K562 (cell line): ENCODE data around the gene PGF. TPM values are rescaled to one million over a fixed set of nuclear protein-coding genes. Genes with fewer than 3 reads are reported as not detected.

Source experiments
- ETS2 ChIP-seq: IDR thresholded peaks from 2 replicates; pipeline ENCODE4 v1.6.1; 2016; ENCODE audit warnings: borderline replicate concordance, missing genetic modification characterization, mild to moderate bottlenecking, moderate library complexity, missing compliant biosample characterization; ENCODE audit not compliant: poor library complexity, severe bottlenecking
- ETV5 ChIP-seq: sonication (generic); formaldehyde crosslinking; IDR thresholded peaks from 2 replicates; pipeline ENCODE4 v1.4.0; 2020; ENCODE audit warnings: low read depth, mild to moderate bottlenecking, missing genetic modification reagents
- ILF3 ChIP-seq: fragments of 450-650 bp; IDR thresholded peaks from 2 replicates; pipeline ENCODE4 v1.6.1; 2018; ENCODE audit warnings: antibody characterized with exemption, mild to moderate bottlenecking, moderate library complexity, borderline replicate concordance
- MXI1 ChIP-seq: IDR thresholded peaks from 2 replicates; pipeline ENCODE4 v1.6.1; 2011; ENCODE audit warnings: low read depth, mild to moderate bottlenecking, improper control_type of control experiment, low read length
- ZNF318 ChIP-seq, 2 experiments: fragments of 450-650 bp; IDR thresholded peaks; 2 replicates each; pipeline ENCODE4 v1.6.1; 2016; ENCODE audit warnings: mild to moderate bottlenecking in 2 of 2, borderline replicate concordance in 1 of 2, low read depth in 1 of 2, moderate library complexity in 1 of 2
- polyA plus RNA-seq, 8 experiments: library from polyadenylated mRNA; depleted of rRNA in 4 of 8; stranded (reverse) in 5 of 8; unstranded in 3 of 8; fragments of >200 nt; fragmentation: Nextera tagmentation in 2 of 8; fragmentation: Illumina TruSeq in 1 of 8; extraction: Ambion mirVana in 2 of 8; extraction: Trizol in 1 of 8; gene quantifications; 2 replicates each; pipeline versions ENCODE4 v1.2.1 to v1.2.3, GENCODE V29; 2011 to 2014; ENCODE audit warnings: inconsistent platforms in 1 of 8, missing spikeins in 1 of 8
- total RNA-seq, 7 experiments: library from RNA; depleted of rRNA in 6 of 7; stranded (reverse); fragments of >200 nt in 6 of 7; fragmentation: Illumina TruSeq in 2 of 7; extraction: Trizol in 2 of 7; gene quantifications; 2 replicates each; pipeline versions ENCODE4 v1.2.1 to v1.2.3, GENCODE V29; 2011 to 2021; ENCODE audit warnings: low replicate concordance in 1 of 7

PGF gene
- total and polyA plus RNA-seq, 9 of the 15 experiments (the other 6 are each of a cell fraction or from before 2014, with no cell fraction given) = 0.04 to 0.44 (median 0.18) TPM

GRCh38 chr14:74985028-74985310 is 29.6 kb upstream of the PGF start (continued):
- TF ChIP-seq ZNF318 (IDR thresholded peaks at IDR 0.05; ENCODE audit: borderline replicate concordance in 1 of 2, low read depth in 1 of 2) (no peak), ETS2 (tag) (no peak), ILF3 (no peak), MXI1 (no peak), ETV5 (CRISPR knock-in tag) (no peak)
- TF ChIP-seq, all 486 proteins: peak for 0
